Activated naive CD4-positive, alpha-beta T cell (primary cell): ENCODE measurements around the gene CRHBP.
"Not testable (repeated sequence)": the region's sequence is repeated elsewhere in the genome, so short reads cannot be mapped to it uniquely, and the experiment has no call there.

Source experiments
- DNase-seq, 4 experiments: peaks; one replicate each; lab custom pipeline; 2025; lab: John Stamatoyannopoulos, UW

Gene CRHBP

DNA sequence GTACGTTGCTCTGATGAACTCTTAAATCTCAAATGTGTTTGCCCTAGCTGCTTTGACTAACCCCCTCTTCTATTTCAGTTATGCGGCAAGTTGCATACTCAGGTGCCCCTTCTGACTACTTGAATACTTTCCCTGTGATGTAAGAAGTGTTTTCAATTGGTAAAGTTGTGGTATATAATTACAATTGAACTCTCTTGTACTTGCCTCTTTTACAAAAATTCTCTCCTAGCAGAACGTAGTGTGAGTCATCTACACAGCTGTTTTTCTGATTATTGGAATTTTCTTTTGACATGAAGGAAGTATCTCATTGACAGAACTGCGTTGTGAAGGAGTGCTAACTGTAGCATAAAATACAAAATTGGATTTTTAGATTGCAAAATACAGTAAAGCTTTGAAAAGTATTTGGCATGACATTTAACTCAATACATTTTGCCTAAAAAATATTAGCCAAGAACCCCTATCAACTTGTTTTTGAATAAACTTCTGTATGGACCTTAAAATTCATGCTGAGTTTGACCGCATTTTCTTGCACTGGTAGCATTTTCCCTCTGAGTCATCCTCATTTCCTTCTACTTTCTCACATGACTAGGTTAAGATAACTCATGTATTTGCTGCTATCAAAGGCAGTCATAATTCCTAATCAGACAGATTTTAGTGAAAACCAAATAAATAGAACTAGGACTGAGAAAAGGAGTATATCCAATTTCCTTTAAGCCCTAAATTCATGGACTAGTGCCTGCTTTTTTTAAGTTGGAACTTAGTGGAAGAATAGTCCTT, 6.3 kb downstream of the CRHBP start:
- DNase-seq, result no peak

DNA sequence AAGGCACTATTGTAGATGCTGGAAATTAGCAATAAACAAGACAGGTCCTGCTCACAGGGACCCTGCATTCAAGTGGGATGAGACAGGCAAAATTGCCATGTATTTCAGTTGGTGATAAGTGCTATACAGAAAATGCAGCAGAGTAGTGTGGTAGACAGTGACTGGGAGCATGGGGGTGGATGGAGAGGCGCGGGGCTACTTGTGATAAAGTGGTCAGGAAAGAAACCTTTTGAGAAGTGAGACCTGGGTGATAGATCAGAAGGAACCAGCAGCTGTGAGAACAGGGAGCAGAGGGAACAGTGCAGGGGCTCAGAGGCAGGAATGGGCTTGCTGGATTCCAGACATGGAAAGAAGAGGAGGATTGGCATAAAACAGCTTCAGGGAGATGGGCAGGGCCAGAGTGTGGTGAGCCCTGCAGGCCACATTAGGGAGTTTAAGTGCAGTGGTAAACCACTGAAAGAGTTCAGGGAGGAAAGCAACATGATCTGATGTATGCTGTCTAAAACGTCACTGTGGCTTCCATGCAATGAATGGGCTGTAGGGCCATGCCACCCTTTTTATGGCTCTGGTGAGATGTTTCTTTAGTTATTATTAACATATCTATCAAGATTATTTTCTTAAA, 7.3 kb downstream of the CRHBP start:
- no peak for DNase-seq

DNA sequence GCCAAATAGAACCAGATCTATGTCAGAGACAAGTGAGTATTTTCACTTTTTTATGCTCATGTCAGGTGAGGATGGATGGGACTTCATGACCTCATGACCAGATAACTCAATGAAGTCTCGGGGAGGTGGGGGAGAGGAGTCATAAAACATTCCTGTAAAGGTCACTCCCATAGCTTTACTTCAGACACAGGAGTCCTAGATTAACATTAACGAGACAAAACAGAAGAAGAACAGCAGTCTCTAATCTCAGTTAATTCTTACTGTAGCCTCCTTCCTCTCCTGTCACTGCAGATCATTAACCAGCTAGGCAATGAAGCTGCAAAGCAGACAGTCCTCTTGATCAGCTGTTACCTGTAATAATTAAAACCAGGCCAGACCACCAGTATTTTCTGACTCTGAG, 11.2 kb downstream of the CRHBP start:
- DNase-seq, result no peak

DNA sequence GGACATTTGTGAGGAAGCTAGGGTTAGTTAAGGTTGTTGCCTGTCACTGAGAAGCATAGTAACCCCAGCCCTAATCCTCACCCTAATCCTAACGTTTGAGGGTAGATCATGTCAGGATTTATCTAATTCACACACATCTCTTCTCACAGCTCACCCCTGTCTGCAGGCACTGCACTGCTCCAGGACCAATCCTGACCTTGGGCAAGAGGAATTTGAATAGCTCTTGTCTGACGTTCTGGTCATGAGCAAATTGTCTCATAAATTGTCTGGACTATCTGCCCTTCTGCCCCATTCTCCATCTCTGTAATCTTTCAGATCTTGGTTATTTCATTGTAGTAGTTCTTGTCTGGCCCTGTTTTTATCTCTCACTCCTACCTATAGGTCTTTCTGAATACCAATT, 18.7 kb downstream of the CRHBP start:
- no peak for DNase-seq

DNA sequence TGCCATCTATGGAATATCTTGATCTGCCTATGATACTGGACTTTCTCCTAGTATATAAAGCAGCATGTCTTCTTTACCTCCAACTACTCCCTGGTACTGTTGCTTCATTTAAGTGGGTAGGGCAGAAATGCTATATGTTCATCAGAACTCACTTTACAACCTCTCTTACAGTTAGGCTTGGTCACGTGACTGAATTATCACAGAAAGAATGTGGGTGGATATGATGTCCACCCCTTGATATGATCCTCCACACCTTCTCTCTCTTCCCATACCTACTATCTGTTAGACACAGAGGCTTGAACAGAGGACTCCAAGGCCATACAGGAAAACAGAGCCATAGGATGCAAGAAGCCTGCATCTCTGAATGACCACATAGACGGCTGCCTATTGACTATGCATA, 19.8 kb downstream of the CRHBP start:
- DNase-seq, result no peak

DNA sequence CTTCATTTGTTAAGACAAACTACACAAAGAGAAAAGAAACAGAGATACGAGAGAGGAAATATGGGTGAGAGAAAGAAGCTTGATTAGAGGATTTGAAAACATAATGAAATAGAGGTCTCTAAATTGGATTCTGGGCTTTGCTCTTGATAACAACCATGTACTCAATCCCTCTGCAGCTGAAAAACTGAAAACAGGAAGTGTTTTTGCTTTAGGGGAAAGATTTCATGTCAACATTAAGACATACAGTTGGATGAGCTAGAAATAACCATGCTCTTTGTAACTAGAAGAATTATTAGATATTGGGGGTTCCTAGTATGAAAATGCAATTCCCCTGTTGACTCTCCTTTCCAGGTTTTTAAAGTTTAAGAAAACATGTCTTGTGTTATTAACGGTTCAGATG, 21.9 kb downstream of the CRHBP start:
- DNase-seq, result no peak

DNA sequence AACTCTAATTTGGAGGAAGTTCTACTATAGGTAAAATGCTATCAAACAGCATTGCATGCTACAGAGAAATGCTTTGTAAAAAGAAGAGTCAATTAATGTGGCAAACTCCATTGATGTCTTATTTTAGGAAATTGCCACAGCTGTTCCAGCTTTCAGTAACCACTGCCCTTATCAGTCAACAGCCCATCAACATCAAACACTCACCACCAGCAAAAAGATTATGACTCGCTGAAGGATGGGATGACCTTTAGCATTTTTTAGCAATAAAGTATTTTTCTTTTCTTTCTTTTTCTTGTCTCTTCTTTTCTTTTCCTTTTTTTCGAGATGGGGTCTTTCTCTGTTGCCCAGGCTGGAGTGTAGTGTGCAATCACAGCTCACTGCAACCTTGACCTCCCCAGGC, 26.0 kb downstream of the CRHBP start:
- no peak for DNase-seq

DNA sequence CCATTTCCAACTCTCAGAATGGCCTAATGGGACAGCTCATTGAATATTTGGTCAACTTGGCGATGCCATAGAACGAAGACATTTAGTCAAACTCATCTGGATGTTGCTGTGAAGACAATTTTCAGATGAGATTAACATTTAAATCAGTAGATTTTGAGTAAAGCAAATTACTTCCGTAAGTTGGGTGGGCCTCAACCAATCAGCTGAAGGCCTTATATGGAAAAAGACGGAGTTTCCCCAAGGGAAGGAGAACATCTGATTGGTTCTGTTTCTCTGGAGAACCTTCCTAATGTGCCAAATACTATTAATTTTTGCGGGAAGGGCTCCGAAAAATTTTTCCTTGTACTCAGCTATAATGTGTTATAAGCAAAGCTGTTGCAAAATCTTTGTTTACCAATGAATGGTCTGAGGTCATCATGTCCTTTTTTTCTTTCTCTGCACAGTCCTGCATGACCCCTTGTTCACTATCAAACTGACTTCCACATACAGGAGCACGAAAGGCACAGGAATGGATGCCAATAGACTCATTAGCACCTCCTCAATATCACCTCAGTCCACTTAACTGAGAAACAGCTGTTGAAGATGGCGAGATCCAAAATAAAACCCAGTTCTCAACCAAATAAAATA, 27.8 kb downstream of the CRHBP start:
- DNase-seq, result no peak

DNA sequence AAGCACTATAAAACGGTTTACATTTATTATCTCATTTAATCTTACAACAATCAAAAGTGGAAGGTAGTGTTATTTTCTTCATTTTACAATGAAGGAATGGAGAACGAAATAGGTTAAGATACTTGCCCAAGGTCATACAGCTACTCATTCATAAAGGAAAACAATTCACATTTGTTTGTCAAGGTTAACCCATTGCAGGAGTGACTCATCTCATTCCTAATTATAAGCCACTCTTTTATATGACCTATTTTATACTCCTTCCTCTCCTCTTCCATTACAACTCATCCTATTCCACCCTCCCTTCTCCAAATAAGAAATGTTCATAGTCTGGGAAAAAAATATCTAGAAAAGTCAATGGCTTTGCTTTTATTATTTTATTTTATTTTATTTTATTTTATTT, 29.6 kb downstream of the CRHBP start:
- no peak for DNase-seq

DNA sequence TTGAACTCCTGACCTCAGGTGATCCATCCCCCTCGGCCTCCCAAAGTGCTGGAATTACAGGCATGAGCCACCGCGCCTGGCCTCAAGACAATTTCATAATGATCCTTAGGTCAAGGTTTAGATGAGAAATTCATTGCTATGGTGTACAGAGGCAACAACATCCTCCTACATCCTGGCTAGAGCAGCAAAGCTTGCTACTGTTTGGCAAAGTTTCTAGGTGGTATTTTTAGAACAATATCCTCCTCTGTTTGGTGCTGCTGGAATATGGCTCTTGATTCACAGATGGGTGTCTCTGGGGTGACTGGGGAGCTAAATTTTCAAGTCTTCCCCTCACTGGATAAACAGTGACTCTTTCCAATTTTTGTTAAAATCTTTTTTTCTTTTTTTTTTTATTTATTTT, 30.6 kb downstream of the CRHBP start:
- DNase-seq, result no peak

DNA sequence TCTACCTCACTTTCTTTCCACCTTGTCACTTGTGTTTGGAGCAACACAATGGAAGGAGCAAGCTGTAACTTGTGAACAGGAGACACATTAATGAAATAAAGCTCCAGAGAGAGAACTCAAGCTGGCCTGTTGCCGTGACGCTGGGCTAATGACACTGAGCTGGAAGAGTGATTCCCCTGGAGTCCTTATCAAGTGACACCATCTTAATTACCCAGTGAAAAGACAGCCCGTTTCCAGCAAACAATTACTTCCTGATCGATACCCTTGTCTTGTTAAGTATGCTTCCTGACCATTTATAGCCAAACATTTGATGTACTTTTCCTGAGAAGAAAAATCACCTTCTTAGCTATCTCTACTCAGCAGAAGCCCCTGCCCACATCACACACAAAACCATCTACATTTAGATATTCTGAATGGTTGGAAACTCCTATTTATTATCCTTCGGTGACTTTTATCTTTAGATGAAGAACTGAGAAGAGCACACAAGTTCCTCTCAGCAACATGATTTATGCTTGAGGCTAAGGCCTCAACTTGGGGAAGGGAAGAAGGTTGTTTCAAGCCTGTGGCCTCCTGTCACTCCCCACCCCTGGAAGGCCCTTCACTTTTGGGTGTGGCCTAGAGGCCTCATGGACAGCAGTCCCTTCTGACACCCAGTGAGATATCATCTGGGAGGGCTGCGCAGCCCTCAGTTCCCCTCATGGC, 34.1 kb downstream of the CRHBP start:
- DNase-seq, result no peak

DNA sequence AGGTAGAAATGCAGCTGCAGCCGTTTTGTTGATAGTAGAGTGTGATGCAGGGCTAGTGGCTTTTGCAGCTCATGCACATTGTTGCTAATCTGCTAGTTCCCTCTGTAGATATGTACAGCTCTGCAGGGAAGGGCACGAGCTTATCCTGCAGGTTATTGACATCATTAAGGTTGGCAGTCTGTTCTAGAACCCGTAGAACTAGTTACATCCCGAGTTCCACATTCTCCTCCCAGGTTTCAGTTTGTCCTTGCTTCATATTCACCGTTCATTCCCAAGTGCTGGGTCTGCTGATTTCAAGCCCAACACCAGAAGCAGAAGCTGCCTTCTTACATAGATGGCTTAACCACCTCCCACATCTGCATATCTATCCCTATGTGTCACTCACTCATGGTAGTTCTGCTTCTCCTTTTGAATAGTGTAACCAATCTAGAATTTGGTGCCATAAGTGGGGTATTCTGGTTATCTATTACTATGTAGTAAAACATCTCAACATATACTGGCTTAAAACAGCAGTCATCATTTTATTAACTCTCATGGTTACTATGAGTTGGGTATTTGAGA, 38.1 kb downstream of the CRHBP start:
- DNase-seq, result no peak

DNA sequence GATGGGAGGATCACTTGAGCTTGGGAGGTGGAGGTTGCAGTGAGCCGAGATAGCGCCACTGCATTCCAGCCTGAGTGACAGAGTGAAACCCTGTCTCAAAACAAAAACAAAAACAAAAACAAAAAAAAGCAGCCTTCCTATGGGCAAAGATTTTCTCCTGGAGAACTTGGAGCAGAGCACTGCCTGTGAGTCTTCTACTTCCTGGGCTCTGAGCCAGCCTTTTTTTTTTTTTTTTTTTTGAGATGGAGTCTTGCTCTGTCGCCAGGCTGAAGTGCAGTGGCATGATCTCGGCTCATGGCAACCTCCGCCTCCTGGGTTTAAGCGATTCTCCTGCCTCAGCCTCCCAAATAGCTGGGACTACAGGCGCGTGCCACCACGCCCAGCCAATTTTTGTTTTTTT, 40.6 kb downstream of the CRHBP start:
- DNase-seq, result not testable (repeated sequence)

DNA sequence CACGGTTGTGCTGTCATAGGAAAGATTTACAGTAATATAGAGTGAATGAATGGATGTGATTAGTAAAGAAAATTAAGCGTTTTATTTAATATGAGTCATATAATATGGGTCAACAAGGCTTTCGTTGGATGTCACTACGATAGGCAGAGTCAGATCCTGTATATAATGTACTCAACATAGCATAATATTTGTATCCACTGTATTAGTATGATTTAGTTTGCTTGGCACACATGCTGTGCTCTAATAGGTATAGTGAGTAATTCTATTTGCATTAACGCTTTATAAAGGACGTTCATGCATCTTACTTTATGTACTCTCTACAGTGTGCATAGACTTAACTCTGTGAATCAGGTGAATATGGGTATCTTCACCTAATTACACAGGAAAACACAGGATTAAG, 41.5 kb downstream of the CRHBP start:
- DNase-seq, result no peak

DNA sequence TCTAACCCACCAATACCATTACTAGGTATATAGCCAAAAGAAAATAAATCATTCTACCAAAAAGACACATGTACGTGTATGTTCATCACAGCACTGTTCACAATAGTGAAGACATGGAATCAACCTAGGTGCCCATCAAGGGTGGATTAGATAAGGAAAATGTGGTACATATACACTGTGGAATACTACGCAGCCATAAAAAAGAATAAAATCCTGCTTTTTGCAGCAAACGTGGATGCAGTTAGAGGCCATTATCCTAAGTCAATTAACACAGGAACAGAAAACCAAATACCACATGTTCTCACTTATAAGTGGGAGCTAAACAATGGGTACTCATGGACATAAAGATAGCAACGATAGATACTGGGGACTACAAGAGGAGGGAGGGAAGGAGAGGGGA, 45.4 kb downstream of the CRHBP start:
- not testable (repeated sequence) for DNase-seq

DNA sequence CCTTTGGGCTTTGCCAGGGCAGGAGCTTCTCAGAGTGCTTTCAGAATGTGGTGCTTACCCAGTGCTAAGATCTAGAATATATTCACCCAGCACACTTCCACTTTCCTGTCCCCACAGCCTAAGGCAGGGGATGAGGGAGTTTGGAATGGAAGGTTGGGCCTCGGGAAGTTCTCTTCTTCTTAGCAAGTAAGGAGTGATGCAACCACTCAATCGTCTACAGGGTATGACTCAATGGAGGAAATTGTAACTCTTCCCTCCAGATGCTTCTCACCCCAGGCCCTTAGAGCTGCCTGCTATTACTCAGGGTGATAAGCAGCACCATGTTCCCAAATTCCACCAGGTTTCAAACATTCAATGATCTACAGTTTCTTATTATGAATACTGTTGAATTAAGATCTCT, 46.6 kb downstream of the CRHBP start:
- no peak for DNase-seq

DNA sequence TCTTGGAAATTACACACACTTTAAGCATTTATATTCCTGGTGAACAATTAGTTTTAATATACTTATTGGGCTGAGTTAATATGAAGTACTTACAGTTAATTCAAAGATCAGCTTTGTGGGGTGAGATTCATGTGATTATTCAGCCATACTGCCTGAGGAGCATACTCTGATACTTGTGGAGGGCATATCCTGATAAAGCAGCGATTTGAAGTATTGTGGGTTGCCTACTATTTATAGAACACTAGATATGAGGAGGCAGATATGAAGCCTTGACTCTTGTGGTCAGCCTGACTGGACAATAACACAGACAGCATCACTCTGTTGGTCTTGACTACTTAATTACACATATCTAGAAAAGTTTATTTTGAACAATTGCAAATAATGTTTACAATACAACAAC, 50.4 kb downstream of the CRHBP start:
- no peak for DNase-seq

DNA sequence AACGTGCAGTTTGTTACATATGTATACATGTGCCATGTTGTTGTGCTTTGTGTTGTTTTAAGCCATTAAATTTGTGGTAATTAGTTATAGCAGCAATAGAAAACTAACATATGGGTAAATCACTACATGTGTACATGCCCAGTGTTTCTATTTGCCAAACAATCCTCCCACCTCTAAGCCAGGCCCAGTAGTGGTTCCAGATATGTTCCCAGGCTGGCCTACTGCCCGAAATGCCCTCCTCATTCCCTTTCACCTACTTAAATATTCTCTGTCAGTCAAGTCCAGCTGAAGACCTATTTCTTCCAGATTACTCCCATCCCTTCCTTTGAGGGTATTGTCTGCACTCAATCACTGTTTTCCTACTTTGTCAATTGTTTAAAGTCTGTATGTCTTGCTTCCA, 53.3 kb downstream of the CRHBP start:
- no peak for DNase-seq

DNA sequence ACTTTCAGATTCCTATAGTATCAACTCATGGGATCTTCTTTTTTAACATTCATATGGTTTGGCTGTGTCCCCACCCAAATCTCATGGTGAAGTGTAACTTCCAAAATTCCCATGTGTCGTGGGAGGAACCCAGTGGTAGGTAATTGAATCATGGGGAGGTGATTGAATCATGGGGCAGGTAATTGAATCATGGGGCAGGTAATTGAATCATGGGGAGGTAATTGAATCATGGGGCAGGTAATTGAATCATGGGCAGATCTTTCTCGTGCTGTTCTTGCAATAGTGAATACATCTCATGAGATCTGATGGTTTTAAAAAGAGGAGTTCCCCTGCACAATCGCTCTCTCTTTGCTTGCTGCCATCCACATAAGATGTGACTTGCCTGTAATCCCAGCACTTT, 55.6 kb downstream of the CRHBP start:
- no peak for DNase-seq

DNA sequence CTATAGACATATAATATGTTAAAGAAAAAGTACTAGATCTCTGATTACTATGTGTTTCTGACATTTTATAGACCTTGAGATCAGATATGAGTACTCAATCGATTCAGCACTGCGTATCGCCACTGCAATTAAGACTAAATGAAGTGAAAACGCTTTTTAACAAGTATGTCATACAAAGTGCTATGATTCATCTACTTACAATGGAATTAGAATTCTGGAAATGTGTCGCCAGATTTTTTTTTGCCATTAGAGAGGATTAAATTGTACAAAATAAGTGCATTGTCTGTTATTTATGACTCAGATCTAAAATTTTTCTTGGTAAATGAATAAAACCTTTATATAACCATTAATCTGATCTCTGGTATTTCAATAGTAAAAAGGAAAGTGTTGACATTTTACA, 57.4 kb downstream of the CRHBP start:
- DNase-seq, result no peak

DNA sequence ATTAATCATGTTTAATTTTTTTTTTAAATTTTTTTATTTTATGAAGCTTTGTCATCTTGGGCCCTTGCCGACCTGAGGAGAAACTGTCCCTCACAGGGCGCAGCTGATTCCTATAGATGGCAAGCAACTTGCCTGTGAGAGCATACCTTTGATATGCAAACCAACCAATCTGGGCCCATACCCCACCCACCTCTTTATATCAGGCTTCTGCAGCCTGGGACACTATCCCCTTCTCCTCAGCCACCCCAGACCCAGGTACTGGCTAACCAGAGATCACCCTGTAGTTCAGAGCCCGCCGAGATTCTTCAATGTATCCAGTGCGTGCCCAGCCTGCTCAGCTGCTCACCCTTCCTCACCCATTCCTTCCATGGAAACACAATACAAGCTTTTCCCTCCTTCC, 58.7 kb downstream of the CRHBP start:
- no peak for DNase-seq

DNA sequence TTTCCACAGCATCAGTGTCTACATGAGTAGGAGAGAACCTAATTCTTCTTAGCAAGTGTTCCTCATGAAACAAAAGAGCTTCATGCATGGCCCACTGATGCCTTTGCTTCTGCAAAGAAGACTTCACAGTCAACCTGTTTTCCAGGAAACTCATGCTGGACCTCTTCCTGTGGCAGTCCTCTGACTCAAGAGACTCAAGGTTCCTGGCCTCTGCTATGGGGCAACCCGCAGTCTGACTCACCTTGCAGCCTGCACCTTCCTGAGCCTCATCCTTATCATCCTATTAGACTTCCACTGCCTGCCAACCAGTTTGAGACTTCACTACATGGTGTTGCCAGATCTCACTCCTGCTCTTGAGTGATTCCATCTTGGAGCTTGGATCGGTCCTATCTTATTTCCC, 59.8 kb downstream of the CRHBP start:
- DNase-seq, result no peak
